Coronary artery (tissue), 2 donors: Measurements from ENCODE around the gene CPB1.

Experiments
- DNase-seq: peaks from one replicate; pipeline ENCODE4 v3.0.0-alpha.2; 2017; ENCODE audit warnings: low spot score
- H3K27ac ChIP-seq, 2 donors: fragments of 200-600 bp; sonication (generic); one replicate each; pipeline ENCODE4 v1.5.1; 2016 to 2019
- H3K4me3 ChIP-seq: fragments of 200-600 bp; sonication (generic); 2 replicates; pipeline ENCODE4 v1.5.1; 2016; ENCODE audit warnings: mild to moderate bottlenecking, moderate library complexity
- TF ChIP-seq, protein P1 (sequence below): fragments of 200-600 bp; sonication (generic); IDR thresholded peaks from one replicate; pipeline ENCODE4 v1.5.1; 2019; ENCODE audit warnings: antibody characterized with exemption

CPB1 gene

DNA sequence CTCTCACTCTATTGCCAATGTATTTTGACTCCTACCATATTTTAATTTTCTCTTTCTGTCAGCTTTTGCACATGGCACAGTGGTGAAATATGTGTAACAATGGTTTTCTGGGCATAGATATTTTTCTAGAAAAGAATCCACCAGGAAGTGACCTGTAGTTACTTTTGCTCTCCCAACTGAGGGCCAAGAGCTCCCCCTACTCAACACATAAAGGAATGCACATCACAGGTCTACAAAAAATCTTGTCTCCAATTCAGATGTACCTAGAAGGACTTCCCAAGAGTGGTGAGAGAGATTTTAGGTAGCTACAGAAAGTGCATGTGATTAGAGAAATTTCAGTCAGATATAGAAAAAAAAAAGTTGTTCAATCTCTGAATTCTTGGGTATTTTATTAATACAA is 53.1 kb downstream of the CPB1 start:
- TF ChIP-seq, protein P1, sequence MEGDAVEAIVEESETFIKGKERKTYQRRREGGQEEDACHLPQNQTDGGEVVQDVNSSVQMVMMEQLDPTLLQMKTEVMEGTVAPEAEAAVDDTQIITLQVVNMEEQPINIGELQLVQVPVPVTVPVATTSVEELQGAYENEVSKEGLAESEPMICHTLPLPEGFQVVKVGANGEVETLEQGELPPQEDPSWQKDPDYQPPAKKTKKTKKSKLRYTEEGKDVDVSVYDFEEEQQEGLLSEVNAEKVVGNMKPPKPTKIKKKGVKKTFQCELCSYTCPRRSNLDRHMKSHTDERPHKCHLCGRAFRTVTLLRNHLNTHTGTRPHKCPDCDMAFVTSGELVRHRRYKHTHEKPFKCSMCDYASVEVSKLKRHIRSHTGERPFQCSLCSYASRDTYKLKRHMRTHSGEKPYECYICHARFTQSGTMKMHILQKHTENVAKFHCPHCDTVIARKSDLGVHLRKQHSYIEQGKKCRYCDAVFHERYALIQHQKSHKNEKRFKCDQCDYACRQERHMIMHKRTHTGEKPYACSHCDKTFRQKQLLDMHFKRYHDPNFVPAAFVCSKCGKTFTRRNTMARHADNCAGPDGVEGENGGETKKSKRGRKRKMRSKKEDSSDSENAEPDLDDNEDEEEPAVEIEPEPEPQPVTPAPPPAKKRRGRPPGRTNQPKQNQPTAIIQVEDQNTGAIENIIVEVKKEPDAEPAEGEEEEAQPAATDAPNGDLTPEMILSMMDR, result no peak
- no peak overlapping the region for H3K27ac ChIP-seq
- no peak for DNase-seq

DNA sequence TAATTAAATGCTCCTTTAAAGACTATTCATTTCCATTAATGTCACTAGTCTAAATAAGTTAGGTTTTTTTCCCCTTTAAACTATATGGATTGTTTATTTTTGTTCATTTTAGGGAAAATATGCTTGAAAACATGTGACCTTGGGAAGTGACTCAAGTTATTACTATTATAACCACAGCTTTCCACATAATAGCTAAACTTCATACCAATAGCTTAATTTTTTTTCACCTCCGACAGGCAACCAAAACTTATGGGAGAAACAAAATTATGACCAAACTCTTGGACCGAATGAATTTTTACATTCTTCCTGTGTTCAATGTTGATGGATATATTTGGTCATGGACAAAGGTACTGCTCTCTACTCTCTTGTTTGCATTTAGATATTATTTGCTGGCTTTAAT is 53.7 kb downstream of the CPB1 start:
- no peak for DNase-seq
- Histone ChIP-seq H3K4me3 (no peak overlapping the region), H3K27ac (no peak overlapping the region)
- TF ChIP-seq, protein P1, result no peak

More for the DNA sequence above, 53.1 kb downstream of the CPB1 start:
- H3K4me3 ChIP-seq, result no peak overlapping the region

GRCh38 chr3:148882288-148882687 is 54.7 kb downstream of the CPB1 start:
- TF ChIP-seq, protein P1, result no peak
- H3K4me3 ChIP-seq, result no peak overlapping the region
- no peak overlapping the region for H3K27ac ChIP-seq
- DNase-seq, result no peak

- no peak overlapping the region for H3K27ac ChIP-seq
- TF ChIP-seq, protein P1, result no peak
- DNase-seq, result no peak
- H3K4me3 ChIP-seq, result no peak overlapping the region
Observed at GRCh38 chr3:148883163-148883562, 55.6 kb downstream of the CPB1 start.

DNA sequence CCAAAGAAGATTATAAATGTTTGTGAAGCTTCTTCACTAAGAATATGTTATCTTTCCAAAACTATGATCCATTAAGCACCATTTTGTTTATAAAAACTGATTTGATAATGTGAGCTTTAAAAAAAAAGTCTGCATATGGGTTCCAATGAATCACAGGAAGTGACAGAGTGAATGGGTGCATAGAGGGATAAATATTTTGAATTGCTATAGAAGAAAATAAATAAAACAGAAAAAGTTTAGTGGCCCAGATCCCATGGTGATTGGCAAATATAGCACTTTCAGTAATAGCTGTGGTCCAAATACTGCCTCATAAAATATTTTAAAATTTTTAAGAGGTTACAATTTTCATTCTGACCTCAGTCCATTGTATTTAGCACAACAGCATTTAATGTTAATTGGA is 56.6 kb downstream of the CPB1 start:
- TF ChIP-seq, protein P1, result no peak
- DNase-seq, result no peak
- no peak overlapping the region for H3K27ac ChIP-seq
- H3K4me3 ChIP-seq, result no peak overlapping the region

- Histone ChIP-seq H3K27ac (no peak overlapping the region), H3K4me3 (no peak overlapping the region)
- TF ChIP-seq, protein P1, result no peak
- DNase-seq, result no peak
Observed at GRCh38 chr3:148889828-148890227, 62.2 kb downstream of the CPB1 start.

DNA sequence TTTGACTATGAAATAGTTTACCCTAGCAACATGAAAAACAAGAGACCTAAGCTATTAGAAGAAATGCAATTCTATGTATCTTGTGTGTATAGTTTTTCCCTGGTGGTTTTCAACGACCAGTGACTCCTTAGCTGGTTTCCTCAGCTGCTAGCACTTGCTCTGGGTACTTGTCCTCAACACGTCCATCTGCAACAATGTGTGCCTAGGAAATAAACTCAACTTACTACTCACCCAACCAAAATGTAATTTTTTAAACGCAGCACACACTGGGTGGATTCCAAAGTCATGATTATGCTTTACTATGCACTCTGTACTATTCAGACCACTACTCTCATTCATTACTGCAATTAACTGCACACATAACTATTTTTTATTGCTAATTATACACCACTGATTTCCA is 68.5 kb downstream of the CPB1 start:
- DNase-seq, result no peak
- H3K27ac ChIP-seq, result no peak overlapping the region
- TF ChIP-seq, protein P1, result no peak
- H3K4me3 ChIP-seq, result no peak overlapping the region
